ENCODE data around the gene LRRC28.
A peak's percentile ranks its signal among the peaks of the same experiment; 100 is the strongest.

The LRRC28 gene

GRCh38 chr15:99238849-99239248 lies 12.4 kb upstream of the LRRC28 start:
- H3K36me3 Mint-ChIP-seq (ENCODE audit: low read depth) = no peaks in the 10 kb centered on the region
- H3K27ac Mint-ChIP-seq = no peak overlapping the region
- no peak for DNase-seq
- H3K9me3 Mint-ChIP-seq = no peaks in the 10 kb centered on the region
- peaks cover 20% of the 10 kb centered on the region for H3K27me3 Mint-ChIP-seq
- no peak overlapping the region for H3K4me3 Mint-ChIP-seq
- peaks cover 6% of the 10 kb centered on the region for H3K4me1 Mint-ChIP-seq (ENCODE audit: low read depth)

GRCh38 chr15:99239545-99240198 lies 11.6 kb upstream of the LRRC28 start:
- H3K36me3 Mint-ChIP-seq (ENCODE audit: low read depth) = no peaks in the 10 kb centered on the region
- H3K27ac Mint-ChIP-seq = no peak overlapping the region
- no peaks in the 10 kb centered on the region for H3K9me3 Mint-ChIP-seq
- H3K4me3 Mint-ChIP-seq = no peak overlapping the region
- peaks cover 6% of the 10 kb centered on the region for H3K4me1 Mint-ChIP-seq (ENCODE audit: low read depth)
- peaks cover 20% of the 10 kb centered on the region for H3K27me3 Mint-ChIP-seq
- DNase-seq = no peak

- Mint-ChIP-seq H3K4me1 (ENCODE audit: low read depth) (peaks cover 6% of the 10 kb centered on the region), H3K9me3 (no peaks in the 10 kb centered on the region), H3K27ac (no peak overlapping the region), H3K4me3 (no peak overlapping the region), H3K36me3 (ENCODE audit: low read depth) (no peaks in the 10 kb centered on the region), H3K27me3 (peaks cover 14% of the 10 kb centered on the region)
- DNase-seq = no peak
Measured at GRCh38 chr15:99241752-99242151, 9.5 kb upstream of the LRRC28 start.

DNA sequence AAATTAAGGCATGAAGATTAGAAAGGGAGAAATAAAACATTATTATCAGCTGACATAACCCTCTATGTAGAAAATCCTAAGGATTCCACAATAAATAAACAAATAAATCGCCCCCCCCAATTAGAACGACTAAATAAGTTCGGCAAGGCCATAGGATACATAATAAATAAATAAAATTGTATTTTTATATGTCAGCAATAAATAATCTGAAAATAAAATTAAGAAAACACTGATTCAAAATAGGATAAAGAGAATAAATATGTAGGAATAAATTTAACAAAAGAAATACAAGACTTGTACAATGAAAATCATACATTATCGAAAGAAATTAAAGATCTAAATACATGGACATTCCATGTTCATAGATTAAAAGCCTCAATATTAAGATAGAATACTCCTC lies 7.0 kb upstream of the LRRC28 start:
- Mint-ChIP-seq H3K4me3 (no peak overlapping the region), H3K36me3 (ENCODE audit: low read depth) (no peaks in the 10 kb centered on the region), H3K27ac (no peak overlapping the region), H3K9me3 (no peaks in the 10 kb centered on the region), H3K27me3 (peaks cover 10% of the 10 kb centered on the region), H3K4me1 (ENCODE audit: low read depth) (peaks cover 6% of the 10 kb centered on the region)
- no peak for DNase-seq

DNA sequence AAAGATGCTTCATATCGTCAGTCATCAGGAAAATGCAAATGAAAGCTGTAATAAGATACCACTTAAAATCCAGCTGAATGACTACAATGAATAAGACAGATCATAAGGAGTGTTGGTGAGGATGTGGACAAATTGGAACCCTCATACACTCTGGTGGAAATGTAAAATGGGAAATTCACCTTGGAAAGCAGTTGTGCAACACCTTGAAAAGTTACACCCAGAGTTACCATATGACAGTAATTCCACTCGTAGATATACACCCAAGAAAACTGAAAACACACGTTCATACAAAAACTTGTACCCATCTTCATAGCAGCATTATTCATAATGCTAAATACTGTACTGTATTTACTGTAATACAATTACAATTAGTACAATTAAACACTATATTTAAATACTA lies 4.2 kb upstream of the LRRC28 start:
- Mint-ChIP-seq H3K36me3 (ENCODE audit: low read depth) (peaks cover 10% of the 10 kb centered on the region), H3K27ac (no peak overlapping the region), H3K9me3 (peaks cover 4% of the 10 kb centered on the region), H3K4me1 (ENCODE audit: low read depth) (peaks cover 15% of the 10 kb centered on the region), H3K27me3 (peaks cover 6% of the 10 kb centered on the region), H3K4me3 (no peak overlapping the region)
- no peak for DNase-seq

GRCh38 chr15:99248000-99248715 lies 3.1 kb upstream of the LRRC28 start:
- H3K27me3 Mint-ChIP-seq = no peaks in the 10 kb centered on the region
- H3K27ac Mint-ChIP-seq = no peak overlapping the region
- peaks cover 24% of the 10 kb centered on the region for H3K4me1 Mint-ChIP-seq (ENCODE audit: low read depth)
- peaks cover 4% of the 10 kb centered on the region for H3K9me3 Mint-ChIP-seq
- H3K36me3 Mint-ChIP-seq (ENCODE audit: low read depth) = peaks cover 10% of the 10 kb centered on the region
- no peak overlapping the region for H3K4me3 Mint-ChIP-seq
- no peak for DNase-seq

GRCh38 chr15:99249270-99249841 lies 1.9 kb upstream of the LRRC28 start, which contains the start of gene TTC23:
Gene TTC23 (minus strand): TSS chr15:99249581. CDS start chr15:99228712, 20,869 bp downstream.
- no peak for DNase-seq
- Mint-ChIP-seq H3K4me3 (peak within 1 kb of the TSS; percentile 88), H3K4me1 (ENCODE audit: low read depth) (peaks cover 34% of the 10 kb centered on the region), H3K36me3 (ENCODE audit: low read depth) (peaks cover 10% of the 10 kb centered on the region), H3K27me3 (no peaks in the 10 kb centered on the region), H3K9me3 (peaks cover 4% of the 10 kb centered on the region), H3K27ac (peak within 1 kb of the TSS; percentile 93)

GRCh38 chr15:99250001-99250400 lies 1.3 kb upstream of the LRRC28 start:
- H3K4me3 Mint-ChIP-seq = peak overlapping the region; percentile 88
- peaks cover 34% of the 10 kb centered on the region for H3K4me1 Mint-ChIP-seq (ENCODE audit: low read depth)
- peaks cover 10% of the 10 kb centered on the region for H3K36me3 Mint-ChIP-seq (ENCODE audit: low read depth)
- H3K27me3 Mint-ChIP-seq = no peaks in the 10 kb centered on the region
- H3K9me3 Mint-ChIP-seq = peaks cover 4% of the 10 kb centered on the region
- H3K27ac Mint-ChIP-seq = no peak overlapping the region
- no peak for DNase-seq

DNA sequence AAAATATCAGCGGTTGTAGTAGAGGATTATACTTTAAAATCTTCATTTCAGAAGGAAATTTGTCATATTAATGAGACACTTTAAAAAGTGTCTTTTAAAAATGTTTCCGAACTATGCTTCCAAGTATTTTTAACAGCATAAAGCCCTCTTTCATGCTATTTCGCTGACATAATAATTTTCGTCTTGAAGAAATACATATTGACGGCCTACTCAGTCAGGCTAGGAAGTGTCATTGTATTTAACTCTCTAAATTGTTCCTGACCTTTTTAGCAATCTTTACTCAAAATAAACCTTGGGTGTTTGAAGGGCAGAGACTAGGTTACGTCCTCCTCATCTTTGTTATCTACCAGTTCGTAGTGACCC lies 806 bp upstream of the LRRC28 start:
- peak overlapping the region; percentile 93 for H3K27ac Mint-ChIP-seq
- peaks cover 34% of the 10 kb centered on the region for H3K4me1 Mint-ChIP-seq (ENCODE audit: low read depth)
- H3K9me3 Mint-ChIP-seq = peaks cover 4% of the 10 kb centered on the region
- H3K4me3 Mint-ChIP-seq = peak overlapping the region; percentile 88
- H3K27me3 Mint-ChIP-seq = no peaks in the 10 kb centered on the region
- H3K36me3 Mint-ChIP-seq (ENCODE audit: low read depth) = peaks cover 10% of the 10 kb centered on the region
- DNase-seq = no peak

- Mint-ChIP-seq H3K4me1 (ENCODE audit: low read depth) (peaks cover 34% of the 10 kb centered on the region), H3K27me3 (no peaks in the 10 kb centered on the region), H3K36me3 (ENCODE audit: low read depth) (peaks cover 23% of the 10 kb centered on the region), H3K9me3 (peaks cover 4% of the 10 kb centered on the region), H3K27ac (no peak overlapping the region), H3K4me3 (peak overlapping the region; percentile 88)
- DNase-seq = no peak
Measured at GRCh38 chr15:99252326-99252725, 1.0 kb downstream of the LRRC28 start.

- DNase-seq = no peak
- H3K9me3 Mint-ChIP-seq = peaks cover 4% of the 10 kb centered on the region
- H3K36me3 Mint-ChIP-seq (ENCODE audit: low read depth) = peaks cover 34% of the 10 kb centered on the region
- peak overlapping the region; percentile 15 for H3K4me3 Mint-ChIP-seq
- H3K4me1 Mint-ChIP-seq (ENCODE audit: low read depth) = peaks cover 34% of the 10 kb centered on the region
- peak overlapping the region; percentile 85 for H3K27ac Mint-ChIP-seq
- no peaks in the 10 kb centered on the region for H3K27me3 Mint-ChIP-seq
Measured at GRCh38 chr15:99253381-99254090, 2.3 kb downstream of the LRRC28 start.

GRCh38 chr15:99257107-99257750 lies 5.9 kb downstream of the LRRC28 start:
- H3K36me3 Mint-ChIP-seq (ENCODE audit: low read depth) = peaks cover 38% of the 10 kb centered on the region
- H3K4me3 Mint-ChIP-seq = no peak overlapping the region
- peaks cover 17% of the 10 kb centered on the region for H3K4me1 Mint-ChIP-seq (ENCODE audit: low read depth)
- H3K27ac Mint-ChIP-seq = no peak overlapping the region
- DNase-seq = no peak
- H3K9me3 Mint-ChIP-seq = no peaks in the 10 kb centered on the region
- H3K27me3 Mint-ChIP-seq = no peaks in the 10 kb centered on the region

- H3K36me3 Mint-ChIP-seq (ENCODE audit: low read depth) = peaks cover 9% of the 10 kb centered on the region
- no peak for DNase-seq
- H3K4me3 Mint-ChIP-seq = no peak overlapping the region
- no peaks in the 10 kb centered on the region for H3K27me3 Mint-ChIP-seq
- H3K4me1 Mint-ChIP-seq (ENCODE audit: low read depth) = peaks cover 6% of the 10 kb centered on the region
- no peak overlapping the region for H3K27ac Mint-ChIP-seq
- no peaks in the 10 kb centered on the region for H3K9me3 Mint-ChIP-seq
Measured at GRCh38 chr15:99264125-99264524, 12.8 kb downstream of the LRRC28 start.

GRCh38 chr15:99265541-99266070 lies 14.3 kb downstream of the LRRC28 start:
- Mint-ChIP-seq H3K27ac (no peak overlapping the region), H3K4me1 (ENCODE audit: low read depth) (peaks cover 6% of the 10 kb centered on the region), H3K9me3 (no peaks in the 10 kb centered on the region), H3K4me3 (no peak overlapping the region), H3K36me3 (ENCODE audit: low read depth) (peaks cover 8% of the 10 kb centered on the region), H3K27me3 (no peaks in the 10 kb centered on the region)
- no peak for DNase-seq
